ENCODE measurements around the gene DAP. TPM values are rescaled to one million over a fixed set of nuclear protein-coding genes. Genes with fewer than 3 reads are reported as not detected.

DAP gene
- total RNA-seq, 1 experiment from 2014 or later = 106 TPM

DNA sequence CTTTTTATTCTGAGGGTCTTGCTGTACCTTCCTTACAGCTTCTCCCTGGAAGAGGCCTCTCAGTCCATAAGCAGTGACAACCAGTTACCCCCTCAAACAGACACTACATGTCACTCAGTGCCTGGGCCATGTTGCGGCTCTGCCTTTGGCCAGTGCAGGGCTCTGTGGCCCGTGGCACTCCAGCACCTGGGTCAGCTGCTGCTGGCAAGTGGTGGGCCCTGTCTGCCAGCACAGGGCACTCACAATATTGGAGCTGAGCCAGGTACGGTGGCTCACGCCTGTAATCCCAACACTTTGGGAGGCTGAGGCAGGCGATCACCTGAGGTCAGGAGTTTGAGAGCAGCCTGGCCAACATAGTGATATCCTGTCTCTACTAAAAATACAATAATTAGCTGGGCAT, 24.2 kb downstream of the DAP start:
- Histone ChIP-seq H3K4me2 (ENCODE audit: low read length) (no peak overlapping the region), H3K9me3 (ENCODE audit: low read length) (0 out of 2 replicates have a peak, but pooled peaks cover 3% of the 10 kb centered on the region), H3K27ac (ENCODE audit: low read length) (no peak overlapping the region), H3K9ac (ENCODE audit: low read length) (no peak overlapping the region), H2AFZ (ENCODE audit: low read length) (no peak overlapping the region), H3K4me1 (ENCODE audit: insufficient read depth, low read length) (peaks cover 40% of the 10 kb centered on the region), H3K36me3 (ENCODE audit: low read depth, low read length) (peaks cover 92% of the 10 kb centered on the region), H3F3A (ENCODE audit: low read length, unreplicated experiment) (no peaks in the 10 kb centered on the region), H3K27me3 (ENCODE audit: low read length) (no peaks in the 10 kb centered on the region), H3K9me2 (replicated peaks; ENCODE audit: low read length) (no peaks in the 10 kb centered on the region), H3K79me2 (ENCODE audit: low read length) (peaks cover 98% of the 10 kb centered on the region), H4K20me1 (ENCODE audit: low read length) (no peaks in the 10 kb centered on the region), H3K4me3 (ENCODE audit: low read length) (no peak overlapping the region)
- BruUV-seq (replicated peaks) = no TSS peak
- intact Hi-C loops (cut with micrococcal nuclease) = loop anchor here (5.0 kb wide), 1 partner anchor 35 kb away; no protein-coding TSS in a partner anchor
- ChIA-PET POLR2A (ENCODE audit: unreplicated experiment) (interaction anchor here (0.6 kb wide), 2 partner anchors 23 to 100 kb away, joined by 3 to 5 read pairs; no protein-coding TSS in a partner anchor), CTCF (interaction anchor here (0.8 kb wide), 1 partner anchor 48 kb away, joined by 3 read pairs; no protein-coding TSS in a partner anchor)
- TF ChIP-seq, protein P1, sequence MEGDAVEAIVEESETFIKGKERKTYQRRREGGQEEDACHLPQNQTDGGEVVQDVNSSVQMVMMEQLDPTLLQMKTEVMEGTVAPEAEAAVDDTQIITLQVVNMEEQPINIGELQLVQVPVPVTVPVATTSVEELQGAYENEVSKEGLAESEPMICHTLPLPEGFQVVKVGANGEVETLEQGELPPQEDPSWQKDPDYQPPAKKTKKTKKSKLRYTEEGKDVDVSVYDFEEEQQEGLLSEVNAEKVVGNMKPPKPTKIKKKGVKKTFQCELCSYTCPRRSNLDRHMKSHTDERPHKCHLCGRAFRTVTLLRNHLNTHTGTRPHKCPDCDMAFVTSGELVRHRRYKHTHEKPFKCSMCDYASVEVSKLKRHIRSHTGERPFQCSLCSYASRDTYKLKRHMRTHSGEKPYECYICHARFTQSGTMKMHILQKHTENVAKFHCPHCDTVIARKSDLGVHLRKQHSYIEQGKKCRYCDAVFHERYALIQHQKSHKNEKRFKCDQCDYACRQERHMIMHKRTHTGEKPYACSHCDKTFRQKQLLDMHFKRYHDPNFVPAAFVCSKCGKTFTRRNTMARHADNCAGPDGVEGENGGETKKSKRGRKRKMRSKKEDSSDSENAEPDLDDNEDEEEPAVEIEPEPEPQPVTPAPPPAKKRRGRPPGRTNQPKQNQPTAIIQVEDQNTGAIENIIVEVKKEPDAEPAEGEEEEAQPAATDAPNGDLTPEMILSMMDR (conservative IDR thresholded peaks at IDR 0.05; ENCODE audit: low read depth, low read length) = no peak
- TF ChIP-seq EZH2phosphoT487 (IDR thresholded peaks at IDR 0.05; ENCODE audit: borderline replicate concordance, low read length) = no peak
- no peak for TF ChIP-seq EZH2 (IDR thresholded peaks at IDR 0.05; ENCODE audit: low read length, unreplicated experiment)
- DNase-seq (no peak), ATAC-seq (no peak)

DNA sequence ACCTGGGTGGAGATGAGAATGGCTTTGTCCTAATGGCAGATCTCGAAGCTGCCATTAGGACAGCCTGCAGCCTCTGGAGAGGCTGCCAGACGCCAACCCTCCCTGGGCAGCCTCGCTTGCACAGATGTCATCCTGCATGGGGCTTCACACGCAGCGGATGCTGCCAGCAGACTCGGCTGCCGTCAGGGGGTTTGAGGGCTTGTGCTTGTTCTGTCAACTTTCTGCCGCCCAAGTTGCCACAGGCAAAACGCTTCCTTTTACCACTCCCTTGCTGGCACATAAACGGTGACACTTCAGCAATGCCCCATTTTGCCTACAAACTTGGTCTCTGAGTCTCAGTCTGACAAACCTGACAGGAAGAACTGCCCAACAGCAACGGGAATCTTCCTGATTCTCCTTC, 24.7 kb downstream of the DAP start:
- Histone ChIP-seq H3K9ac (ENCODE audit: low read length) (no peak overlapping the region), H4K20me1 (ENCODE audit: low read length) (no peaks in the 10 kb centered on the region), H3K4me2 (ENCODE audit: low read length) (no peak overlapping the region), H3K36me3 (ENCODE audit: low read depth, low read length) (peaks cover 92% of the 10 kb centered on the region), H3K27ac (ENCODE audit: low read length) (no peak overlapping the region), H3K79me2 (ENCODE audit: low read length) (peaks cover 98% of the 10 kb centered on the region), H3K4me3 (ENCODE audit: low read length) (no peak overlapping the region), H3K9me2 (replicated peaks; ENCODE audit: low read length) (no peaks in the 10 kb centered on the region), H3K4me1 (ENCODE audit: insufficient read depth, low read length) (peaks cover 42% of the 10 kb centered on the region), H3K27me3 (ENCODE audit: low read length) (no peaks in the 10 kb centered on the region), H3F3A (ENCODE audit: low read length, unreplicated experiment) (no peaks in the 10 kb centered on the region), H3K9me3 (ENCODE audit: low read length) (0 out of 2 replicates have a peak, but pooled peaks cover 3% of the 10 kb centered on the region), H2AFZ (ENCODE audit: low read length) (no peak overlapping the region)
- BruUV-seq (replicated peaks) = no TSS peak
- DNase-seq (no peak), ATAC-seq (no peak)
- ChIA-PET CTCF (no interaction called here), POLR2A (ENCODE audit: unreplicated experiment) (interaction anchor here (0.6 kb wide), 1 partner anchor 101 kb away, joined by 5 read pairs; no protein-coding TSS in a partner anchor)
- intact Hi-C loops (cut with micrococcal nuclease) = loop anchor here (5.0 kb wide), 1 partner anchor 34 kb away; no protein-coding TSS in a partner anchor
- TF ChIP-seq EZH2 (IDR thresholded peaks at IDR 0.05; ENCODE audit: low read length, unreplicated experiment) (no peak), EZH2phosphoT487 (IDR thresholded peaks at IDR 0.05; ENCODE audit: borderline replicate concordance, low read length) (no peak)
- TF ChIP-seq, protein P1 (conservative IDR thresholded peaks at IDR 0.05; ENCODE audit: low read depth, low read length) = no peak

DNA sequence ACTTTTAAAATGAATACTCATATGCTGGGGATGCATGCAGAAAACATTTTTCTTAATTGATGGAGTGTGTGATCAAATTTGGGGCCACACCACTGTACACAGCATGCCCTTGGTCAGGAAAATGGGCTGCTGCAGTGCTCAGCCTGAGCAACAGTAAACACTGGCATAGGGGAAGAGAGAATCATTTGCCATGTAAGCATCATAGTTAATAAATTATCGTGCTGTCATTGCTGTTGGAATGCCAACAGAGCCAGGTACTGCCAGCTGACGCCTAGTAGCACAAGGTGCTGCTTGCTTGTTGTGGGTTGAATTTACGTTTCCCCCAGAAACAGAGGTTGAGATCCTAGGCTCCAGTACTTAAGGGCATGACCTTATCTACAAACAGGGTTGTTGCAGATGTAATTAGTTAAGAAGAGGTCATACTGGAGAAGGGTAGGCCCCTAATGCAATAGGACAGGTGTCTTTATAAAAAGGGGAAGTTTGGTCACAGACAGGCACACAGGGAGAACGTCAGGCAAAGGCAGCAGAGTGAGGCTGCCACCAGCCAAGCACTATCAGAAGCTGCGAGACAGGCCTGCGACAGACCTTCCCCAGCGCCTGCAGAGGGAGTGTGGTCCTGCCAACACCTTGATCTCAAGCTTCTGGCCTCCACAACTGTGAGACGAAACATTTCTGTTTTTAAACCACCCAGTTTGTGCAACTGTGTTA, 25.3 kb downstream of the DAP start:
- no peaks in the 10 kb centered on the region for H3F3A ChIP-seq (ENCODE audit: low read length, unreplicated experiment)
- 0 out of 2 replicates have a peak, but pooled peaks cover 2% of the 10 kb centered on the region for H3K9me3 ChIP-seq (ENCODE audit: low read length)
- no peak overlapping the region for H3K27ac ChIP-seq (ENCODE audit: low read length)
- H3K4me2 ChIP-seq (ENCODE audit: low read length) = no peak overlapping the region
- no peak overlapping the region for H3K4me3 ChIP-seq (ENCODE audit: low read length)
- POLR2A ChIA-PET (ENCODE audit: unreplicated experiment) = no interaction called here
- H3K27me3 ChIP-seq (ENCODE audit: low read length) = no peaks in the 10 kb centered on the region
- intact Hi-C loops (cut with micrococcal nuclease) = loop anchor here (5.0 kb wide), 1 partner anchor 33 kb away; no protein-coding TSS in a partner anchor
- peaks cover 42% of the 10 kb centered on the region for H3K4me1 ChIP-seq (ENCODE audit: insufficient read depth, low read length)
- H4K20me1 ChIP-seq (ENCODE audit: low read length) = no peaks in the 10 kb centered on the region
- peaks cover 94% of the 10 kb centered on the region for H3K79me2 ChIP-seq (ENCODE audit: low read length)
- no peak for DNase-seq
- CTCF ChIA-PET = interaction anchor here (0.8 kb wide), 1 partner anchor 11 kb away, joined by 3 read pairs; no protein-coding TSS in a partner anchor
- peaks cover 88% of the 10 kb centered on the region for H3K36me3 ChIP-seq (ENCODE audit: low read depth, low read length)
- H3K9me2 ChIP-seq (replicated peaks; ENCODE audit: low read length) = no peaks in the 10 kb centered on the region
- no peak for ATAC-seq
- TF ChIP-seq EZH2phosphoT487 (IDR thresholded peaks at IDR 0.05; ENCODE audit: borderline replicate concordance, low read length) (no peak), EZH2 (IDR thresholded peaks at IDR 0.05; ENCODE audit: low read length, unreplicated experiment) (no peak)
- TF ChIP-seq, protein P1 (conservative IDR thresholded peaks at IDR 0.05; ENCODE audit: low read depth, low read length) = no peak
- BruUV-seq (replicated peaks) = no TSS peak
- H3K9ac ChIP-seq (ENCODE audit: low read length) = no peak overlapping the region
- no peak overlapping the region for H2AFZ ChIP-seq (ENCODE audit: low read length)

Data from PC-3 (cell line).